Measurements from ENCODE around the gene NPC1L1. TPM values are rescaled to one million over a fixed set of nuclear protein-coding genes. Genes with fewer than 3 reads are reported as not detected.
A peak's percentile ranks its signal among the peaks of the same experiment; 100 is the strongest.

Gene NPC1L1
- total and polyA plus RNA-seq, 2 of the 13 experiments (the other 11 are each of a cell fraction or from before 2014, with no cell fraction given), result 4.8 to 14.5 TPM

DNA sequence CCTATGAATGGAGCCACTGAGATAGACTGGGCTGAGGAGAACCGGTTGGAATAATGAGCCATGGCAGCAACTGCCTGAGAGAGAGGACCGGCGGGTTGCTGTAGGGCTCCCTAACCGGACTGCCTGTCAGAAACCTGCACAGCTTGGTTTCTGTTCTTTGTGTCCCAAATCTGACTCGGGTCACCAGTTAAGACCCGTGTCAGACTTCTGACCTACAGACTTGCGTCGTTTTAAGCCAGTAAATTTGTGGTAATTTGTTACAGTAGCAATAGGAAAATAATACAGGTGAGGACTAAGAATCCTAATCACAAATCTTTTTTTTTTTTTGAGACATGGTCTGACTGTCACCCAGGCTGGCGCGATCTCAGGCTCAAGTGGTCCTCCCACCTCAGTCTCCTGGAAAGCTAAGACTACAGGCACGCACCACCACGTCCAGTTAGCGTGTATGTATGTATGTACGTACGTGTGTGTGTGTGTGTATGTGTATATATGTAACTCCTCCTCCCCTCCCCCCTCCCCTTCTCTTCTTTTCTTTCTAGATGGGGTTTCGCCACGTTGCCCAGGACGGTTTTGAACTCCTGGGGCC is 33.2 kb upstream of the NPC1L1 start:
- Histone ChIP-seq H3K4me1 (ENCODE audit: insufficient read depth, low read length) (peaks cover 43% of the 10 kb centered on the region), H3K27ac (ENCODE audit: extremely low read length, insufficient read depth, low read length) (peak overlapping the region; percentile 83), H2AFZ (ENCODE audit: low read length) (no peak overlapping the region), H3K9me3 (ENCODE audit: low read length) (no peaks in the 10 kb centered on the region), H3K4me2 (ENCODE audit: low read depth, low read length) (peak overlapping the region; percentile 99), H3K27me3 (ENCODE audit: control insufficient read depth in 1 of 2, insufficient read depth in 2 of 2, low read length in 2 of 2) (no peaks in the 10 kb centered on the region; a peak in 1 of 5 replicates), H3K9ac (ENCODE audit: insufficient read depth, low read depth, low read length) (peak overlapping the region; percentile 93), H3K4me3 (replicated peaks in 1 of 3; ENCODE audit: insufficient read depth in 1 of 3, low read depth in 2 of 3, low read length in 3 of 3) (peak overlapping the region; percentile 54 to 91 (median 64)), H3K36me3 (replicated peaks in 1 of 2; ENCODE audit: control insufficient read depth in 1 of 2, insufficient read depth in 2 of 2, low read length in 2 of 2) (peaks cover 19 to 48% of the 10 kb centered on the region in 2 experiments), H4K20me1 (ENCODE audit: insufficient read depth, low read length) (no peaks in the 10 kb centered on the region), H3K79me2 (ENCODE audit: insufficient read depth, low read length) (peaks cover 37% of the 10 kb centered on the region)
- 50% methylated on average over 18 of the region's 18 CpGs for WGBS (ENCODE audit: low lambda C conversion rate)
- TSS peak; percentile 83 for BruUV-seq (replicated peaks)
- in situ Hi-C loops (cut with HindIII; ENCODE audit: extremely low pct_ligation_motif_present, low pct_unique_long_range_greater_than_20kb) (no loop called here), intact Hi-C loops (cut with micrococcal nuclease; ENCODE audit: unreplicated experiment) (loop anchor here (5.0 kb wide), 1 partner anchor 82 kb away; the partner anchor contains the start of gene NUDCD3)
- no peak for DNase-seq (ENCODE audit: low spot score)
- POLR2A ChIA-PET, result interaction anchor here (0.6 to 2.8 kb wide), 28 partner anchors 8 to 537 kb away, joined by 3 to 45 read pairs (median 4); partner anchors contain the start of genes NPC1L1, NUDCD3, OGDH and POLD2
- FAIRE-seq, result no peak
- CTCF ChIA-PET (ENCODE audit: low intra/inter-chr PET ratio, low total read pairs), result no interaction called here
- ATAC-seq, result no peak
- TF ChIP-seq MTF1 (CRISPR knock-in tag; IDR thresholded peaks at IDR 0.05), result no peak
- TF ChIP-seq, protein P1, sequence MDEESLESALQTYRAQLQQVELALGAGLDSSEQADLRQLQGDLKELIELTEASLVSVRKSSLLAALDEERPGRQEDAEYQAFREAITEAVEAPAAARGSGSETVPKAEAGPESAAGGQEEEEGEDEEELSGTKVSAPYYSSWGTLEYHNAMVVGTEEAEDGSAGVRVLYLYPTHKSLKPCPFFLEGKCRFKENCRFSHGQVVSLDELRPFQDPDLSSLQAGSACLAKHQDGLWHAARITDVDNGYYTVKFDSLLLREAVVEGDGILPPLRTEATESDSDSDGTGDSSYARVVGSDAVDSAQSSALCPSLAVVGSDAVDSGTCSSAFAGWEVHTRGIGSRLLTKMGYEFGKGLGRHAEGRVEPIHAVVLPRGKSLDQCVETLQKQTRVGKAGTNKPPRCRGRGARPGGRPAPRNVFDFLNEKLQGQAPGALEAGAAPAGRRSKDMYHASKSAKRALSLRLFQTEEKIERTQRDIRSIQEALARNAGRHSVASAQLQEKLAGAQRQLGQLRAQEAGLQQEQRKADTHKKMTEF (CRISPR knock-in tag; IDR thresholded peaks at IDR 0.05), result 0 out of 2 replicates have a peak, but pooled peaks have one; percentile 7
- TF ChIP-seq SP4 (CRISPR knock-in tag; IDR thresholded peaks at IDR 0.05), result no peak
- TF ChIP-seq, protein P2, sequence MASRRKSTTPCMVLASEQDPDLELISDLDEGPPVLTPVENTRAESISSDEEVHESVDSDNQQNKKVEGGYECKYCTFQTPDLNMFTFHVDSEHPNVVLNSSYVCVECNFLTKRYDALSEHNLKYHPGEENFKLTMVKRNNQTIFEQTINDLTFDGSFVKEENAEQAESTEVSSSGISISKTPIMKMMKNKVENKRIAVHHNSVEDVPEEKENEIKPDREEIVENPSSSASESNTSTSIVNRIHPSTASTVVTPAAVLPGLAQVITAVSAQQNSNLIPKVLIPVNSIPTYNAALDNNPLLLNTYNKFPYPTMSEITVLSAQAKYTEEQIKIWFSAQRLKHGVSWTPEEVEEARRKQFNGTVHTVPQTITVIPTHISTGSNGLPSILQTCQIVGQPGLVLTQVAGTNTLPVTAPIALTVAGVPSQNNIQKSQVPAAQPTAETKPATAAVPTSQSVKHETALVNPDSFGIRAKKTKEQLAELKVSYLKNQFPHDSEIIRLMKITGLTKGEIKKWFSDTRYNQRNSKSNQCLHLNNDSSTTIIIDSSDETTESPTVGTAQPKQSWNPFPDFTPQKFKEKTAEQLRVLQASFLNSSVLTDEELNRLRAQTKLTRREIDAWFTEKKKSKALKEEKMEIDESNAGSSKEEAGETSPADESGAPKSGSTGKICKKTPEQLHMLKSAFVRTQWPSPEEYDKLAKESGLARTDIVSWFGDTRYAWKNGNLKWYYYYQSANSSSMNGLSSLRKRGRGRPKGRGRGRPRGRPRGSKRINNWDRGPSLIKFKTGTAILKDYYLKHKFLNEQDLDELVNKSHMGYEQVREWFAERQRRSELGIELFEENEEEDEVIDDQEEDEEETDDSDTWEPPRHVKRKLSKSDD (CRISPR knock-in tag; IDR thresholded peaks at IDR 0.05; ENCODE audit: low read depth), result peak; percentile 5; the same call in 1 of the 2 replicates
- TF ChIP-seq, protein P3, sequence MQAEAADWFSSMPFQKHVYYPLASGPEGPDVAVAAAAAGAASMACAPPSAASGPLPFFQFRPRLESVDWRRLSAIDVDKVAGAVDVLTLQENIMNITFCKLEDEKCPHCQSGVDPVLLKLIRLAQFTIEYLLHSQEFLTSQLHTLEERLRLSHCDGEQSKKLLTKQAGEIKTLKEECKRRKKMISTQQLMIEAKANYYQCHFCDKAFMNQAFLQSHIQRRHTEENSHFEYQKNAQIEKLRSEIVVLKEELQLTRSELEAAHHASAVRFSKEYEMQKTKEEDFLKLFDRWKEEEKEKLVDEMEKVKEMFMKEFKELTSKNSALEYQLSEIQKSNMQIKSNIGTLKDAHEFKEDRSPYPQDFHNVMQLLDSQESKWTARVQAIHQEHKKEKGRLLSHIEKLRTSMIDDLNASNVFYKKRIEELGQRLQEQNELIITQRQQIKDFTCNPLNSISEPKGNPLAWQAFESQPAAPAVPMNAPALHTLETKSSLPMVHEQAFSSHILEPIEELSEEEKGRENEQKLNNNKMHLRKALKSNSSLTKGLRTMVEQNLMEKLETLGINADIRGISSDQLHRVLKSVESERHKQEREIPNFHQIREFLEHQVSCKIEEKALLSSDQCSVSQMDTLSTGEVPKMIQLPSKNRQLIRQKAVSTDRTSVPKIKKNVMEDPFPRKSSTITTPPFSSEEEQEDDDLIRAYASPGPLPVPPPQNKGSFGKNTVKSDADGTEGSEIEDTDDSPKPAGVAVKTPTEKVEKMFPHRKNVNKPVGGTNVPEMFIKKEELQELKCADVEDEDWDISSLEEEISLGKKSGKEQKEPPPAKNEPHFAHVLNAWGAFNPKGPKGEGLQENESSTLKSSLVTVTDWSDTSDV (CRISPR knock-in tag; IDR thresholded peaks at IDR 0.05), result no peak
- TF ChIP-seq ISL2 (CRISPR knock-in tag; IDR thresholded peaks at IDR 0.05), result no peak
- TF ChIP-seq HOXA7 (CRISPR knock-in tag; IDR thresholded peaks at IDR 0.05), result no peak
- TF ChIP-seq ZNF567 (CRISPR knock-in tag; IDR thresholded peaks at IDR 0.05; ENCODE audit: borderline replicate concordance), result no peak
- TF ChIP-seq, protein P4, sequence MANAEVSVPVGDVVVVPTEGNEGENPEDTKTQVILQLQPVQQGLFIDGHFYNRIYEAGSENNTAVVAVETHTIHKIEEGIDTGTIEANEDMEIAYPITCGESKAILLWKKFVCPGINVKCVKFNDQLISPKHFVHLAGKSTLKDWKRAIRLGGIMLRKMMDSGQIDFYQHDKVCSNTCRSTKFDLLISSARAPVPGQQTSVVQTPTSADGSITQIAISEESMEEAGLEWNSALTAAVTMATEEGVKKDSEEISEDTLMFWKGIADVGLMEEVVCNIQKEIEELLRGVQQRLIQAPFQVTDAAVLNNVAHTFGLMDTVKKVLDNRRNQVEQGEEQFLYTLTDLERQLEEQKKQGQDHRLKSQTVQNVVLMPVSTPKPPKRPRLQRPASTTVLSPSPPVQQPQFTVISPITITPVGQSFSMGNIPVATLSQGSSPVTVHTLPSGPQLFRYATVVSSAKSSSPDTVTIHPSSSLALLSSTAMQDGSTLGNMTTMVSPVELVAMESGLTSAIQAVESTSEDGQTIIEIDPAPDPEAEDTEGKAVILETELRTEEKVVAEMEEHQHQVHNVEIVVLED (CRISPR knock-in tag; IDR thresholded peaks at IDR 0.05; ENCODE audit: borderline replicate concordance), result no peak
- TF ChIP-seq, protein P5, sequence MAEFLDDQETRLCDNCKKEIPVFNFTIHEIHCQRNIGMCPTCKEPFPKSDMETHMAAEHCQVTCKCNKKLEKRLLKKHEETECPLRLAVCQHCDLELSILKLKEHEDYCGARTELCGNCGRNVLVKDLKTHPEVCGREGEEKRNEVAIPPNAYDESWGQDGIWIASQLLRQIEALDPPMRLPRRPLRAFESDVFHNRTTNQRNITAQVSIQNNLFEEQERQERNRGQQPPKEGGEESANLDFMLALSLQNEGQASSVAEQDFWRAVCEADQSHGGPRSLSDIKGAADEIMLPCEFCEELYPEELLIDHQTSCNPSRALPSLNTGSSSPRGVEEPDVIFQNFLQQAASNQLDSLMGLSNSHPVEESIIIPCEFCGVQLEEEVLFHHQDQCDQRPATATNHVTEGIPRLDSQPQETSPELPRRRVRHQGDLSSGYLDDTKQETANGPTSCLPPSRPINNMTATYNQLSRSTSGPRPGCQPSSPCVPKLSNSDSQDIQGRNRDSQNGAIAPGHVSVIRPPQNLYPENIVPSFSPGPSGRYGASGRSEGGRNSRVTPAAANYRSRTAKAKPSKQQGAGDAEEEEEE (CRISPR knock-in tag; IDR thresholded peaks at IDR 0.05; ENCODE audit: borderline replicate concordance), result no peak
- TF ChIP-seq SNAI1 (CRISPR knock-in tag; IDR thresholded peaks at IDR 0.05; ENCODE audit: borderline replicate concordance), result 0 out of 2 replicates have a peak, but pooled peaks have one; percentile 9
- TF ChIP-seq ZNF746 (CRISPR knock-in tag; IDR thresholded peaks at IDR 0.05), result no peak

Data from HepG2 (cell line).